NCI-H187 treated with DMSO at 0.1 percent for 48 hours (cell line): ENCODE results near the gene ZNF618.

ENCODE experiments used
- DNase-seq: peaks from one replicate; lab custom pipeline; 2025; lab: John Stamatoyannopoulos, UW

The ZNF618 gene

DNA sequence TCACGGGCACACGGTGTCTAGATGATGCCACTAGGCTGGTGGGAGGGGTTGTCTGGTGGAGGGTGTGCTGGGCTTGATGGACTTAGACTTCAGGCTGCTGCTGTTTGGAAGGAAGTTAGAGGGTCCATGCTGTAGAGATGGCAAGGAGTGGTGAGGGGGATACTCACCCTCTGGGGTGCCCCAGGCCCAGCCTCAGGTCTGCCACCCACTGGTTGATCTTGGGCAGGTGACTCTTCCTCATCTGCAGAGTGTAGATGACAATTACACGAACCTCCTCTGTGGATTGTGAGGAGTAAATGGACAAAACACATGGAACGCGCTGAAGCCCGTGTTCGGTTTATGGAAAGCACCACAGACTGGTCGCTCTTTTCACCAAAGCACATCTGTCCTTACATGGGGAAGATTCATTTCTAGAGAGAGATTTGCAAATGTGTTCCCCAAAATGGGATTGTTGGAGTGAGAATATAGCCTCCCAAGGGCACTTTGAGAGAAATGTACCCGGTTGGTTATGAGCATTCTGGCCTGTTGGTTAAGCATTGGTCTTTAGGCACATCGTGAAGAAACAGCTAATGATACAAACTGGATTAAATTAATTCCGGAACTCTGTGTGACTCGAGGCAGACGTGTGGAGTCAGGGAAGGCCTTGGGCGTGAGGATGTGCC lies 58.2 kb downstream of the ZNF618 start:
- no peak for DNase-seq

- no peak for DNase-seq
Observed at GRCh38 chr9:113934829-113935676, 58.9 kb downstream of the ZNF618 start.

GRCh38 chr9:113935677-113936380 lies 59.7 kb downstream of the ZNF618 start:
- DNase-seq, result no peak

DNA sequence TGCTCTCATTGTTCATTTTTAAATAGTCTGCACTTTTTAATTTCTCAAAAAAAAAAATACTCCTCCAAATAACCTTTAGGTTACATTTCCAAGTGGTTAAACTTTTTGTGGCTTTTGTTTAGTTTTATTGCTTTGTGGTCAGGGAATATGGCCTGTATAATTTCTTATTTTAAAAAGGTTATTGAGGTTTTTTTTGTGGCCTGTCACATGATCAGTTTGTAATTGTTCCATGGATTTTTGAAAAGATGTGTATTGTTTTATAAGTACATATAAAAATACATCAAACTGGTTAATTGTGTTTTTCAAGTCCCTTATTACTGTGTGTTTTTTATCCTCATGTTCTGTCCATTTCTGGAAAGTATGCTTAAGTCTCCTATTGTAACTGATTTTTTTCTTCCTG lies 64.0 kb downstream of the ZNF618 start:
- DNase-seq, result no peak

GRCh38 chr9:113941056-113941455 lies 64.9 kb downstream of the ZNF618 start:
- no peak for DNase-seq

DNA sequence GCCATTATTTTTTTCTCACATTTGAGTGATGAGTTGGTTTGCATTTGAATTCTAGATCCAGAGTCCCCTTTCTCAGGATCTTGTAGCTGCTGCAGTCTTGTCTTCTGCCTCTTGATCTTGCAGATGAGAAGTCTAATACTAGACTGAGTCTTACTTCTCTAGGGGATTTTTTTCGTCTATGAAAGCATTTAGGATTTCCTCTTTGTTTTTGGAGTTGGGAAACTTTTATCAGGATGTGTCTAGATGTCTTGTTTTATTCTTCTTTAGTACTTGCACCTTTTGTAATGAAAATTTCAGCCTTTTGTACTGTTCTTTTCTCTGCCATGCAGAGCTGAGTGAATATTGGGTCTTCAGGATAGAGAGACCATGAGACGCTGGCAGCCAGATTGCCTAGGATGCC lies 65.4 kb downstream of the ZNF618 start:
- no peak for DNase-seq

- DNase-seq, result no peak
Observed at GRCh38 chr9:113943112-113944009, 67.3 kb downstream of the ZNF618 start.

DNA sequence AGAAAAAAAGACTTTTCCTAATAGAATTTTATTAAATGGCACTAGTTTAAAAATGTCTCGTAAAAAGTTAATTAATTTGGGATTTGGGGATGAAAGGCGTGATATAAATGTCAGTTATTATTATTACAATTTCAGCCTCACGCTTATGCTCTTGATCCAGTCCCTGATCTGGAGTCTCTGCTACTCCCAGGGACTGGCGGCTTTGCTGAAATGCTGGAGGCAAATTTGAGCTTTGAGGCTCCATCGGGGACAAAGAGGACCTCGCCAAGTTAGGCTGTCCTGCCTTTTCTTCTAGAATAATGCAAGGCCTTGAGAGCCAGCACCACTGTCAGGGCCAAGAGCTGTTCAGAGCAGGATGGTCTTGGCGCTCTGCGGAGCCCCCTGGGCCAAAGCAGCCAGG lies 69.7 kb downstream of the ZNF618 start:
- DNase-seq, result no peak

DNA sequence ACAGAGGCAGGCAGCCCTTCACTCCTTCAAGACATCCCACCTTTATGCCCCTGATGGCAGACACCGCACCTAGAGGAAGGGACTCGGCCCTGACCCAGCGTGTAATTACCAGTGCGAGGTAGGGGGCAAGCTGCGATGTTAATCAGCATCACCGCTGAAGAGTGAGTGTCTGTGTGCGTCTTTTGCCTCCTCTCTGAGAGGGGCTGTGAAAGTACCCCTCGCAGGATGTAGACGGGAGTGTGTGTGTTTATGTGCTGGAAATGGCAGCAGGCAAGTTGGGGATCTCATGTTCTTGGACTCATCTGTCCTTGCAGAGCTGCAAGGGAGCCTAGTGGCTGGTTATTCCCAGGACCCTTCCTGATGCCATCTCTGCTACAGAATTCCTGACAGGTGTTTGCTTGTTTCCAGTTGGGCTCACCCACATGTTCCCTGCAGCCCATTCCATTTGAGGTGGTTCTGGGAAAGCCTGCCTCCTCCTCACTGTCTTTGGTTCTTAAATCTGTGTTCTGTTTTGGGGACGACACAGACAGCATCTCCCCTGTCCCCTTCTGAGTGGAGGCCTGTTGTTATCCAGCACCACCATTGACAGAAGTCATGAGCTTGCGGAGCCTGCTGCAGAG lies 70.5 kb downstream of the ZNF618 start:
- DNase-seq, result no peak

- DNase-seq, result no peak
Observed at GRCh38 chr9:113947941-113948340, 71.8 kb downstream of the ZNF618 start.

- no peak for DNase-seq
Observed at GRCh38 chr9:113948891-113949570, 72.9 kb downstream of the ZNF618 start.

GRCh38 chr9:113949571-113950078 lies 73.5 kb downstream of the ZNF618 start:
- DNase-seq, result no peak

DNA sequence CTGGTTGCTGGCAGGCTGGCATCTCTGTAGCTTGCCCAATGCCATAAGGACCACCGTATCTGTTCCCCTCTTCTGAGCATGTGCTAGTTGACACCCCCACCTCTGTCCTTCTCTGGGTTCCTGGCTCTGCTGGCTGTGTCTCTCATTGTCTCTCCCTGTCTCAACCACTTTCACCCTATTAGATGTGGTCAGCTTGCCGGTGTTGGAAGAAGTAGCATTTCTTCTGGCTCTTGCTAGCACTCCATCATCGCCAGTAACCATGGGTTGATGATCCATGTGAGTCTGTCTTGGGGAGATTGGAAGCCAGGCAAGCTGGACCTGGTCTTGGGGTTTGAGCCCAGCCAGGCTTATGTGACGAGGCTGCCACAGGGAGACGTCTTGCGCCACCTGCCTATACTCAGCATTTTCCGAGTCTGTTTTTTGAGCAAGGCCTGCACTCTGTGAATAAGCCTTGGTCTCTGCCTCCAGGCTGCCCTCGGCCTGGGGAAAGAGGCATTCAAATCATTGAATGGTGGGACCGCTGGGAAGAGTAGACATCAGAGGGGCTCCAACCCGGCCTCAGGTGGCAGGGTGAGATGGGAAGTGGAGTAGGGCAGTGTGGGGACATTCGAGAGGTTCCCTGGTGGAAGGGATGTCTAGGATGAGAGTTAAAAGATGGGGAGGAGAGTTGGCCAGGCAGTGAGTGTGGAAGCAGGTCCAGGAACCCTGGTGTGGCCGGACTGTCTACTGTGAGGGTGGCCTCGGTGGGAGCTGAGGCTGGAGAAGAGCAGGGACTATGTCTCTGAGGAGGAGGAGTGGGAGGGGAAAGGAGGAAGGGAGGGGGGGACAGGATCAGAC lies 74.3 kb downstream of the ZNF618 start:
- no peak for DNase-seq

DNA sequence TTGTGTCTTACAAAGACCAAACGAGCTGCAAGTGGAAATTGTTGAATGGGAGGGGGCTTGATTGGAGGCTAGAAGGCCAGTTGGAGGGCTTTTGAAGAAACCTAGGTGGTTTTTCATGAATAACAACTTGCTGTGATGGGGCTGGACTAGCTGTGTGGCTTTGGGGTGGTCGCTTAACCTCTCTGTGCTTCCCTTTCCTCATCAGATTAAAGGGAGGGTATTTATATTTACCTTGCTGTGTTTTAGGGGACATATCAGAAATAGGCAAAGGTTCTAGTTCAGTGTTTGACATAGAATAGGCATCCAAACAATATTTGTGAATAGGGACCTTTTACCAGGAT lies 74.9 kb downstream of the ZNF618 start:
- DNase-seq, result no peak

GRCh38 chr9:113952676-113953075 lies 76.6 kb downstream of the ZNF618 start:
- DNase-seq, result no peak

DNA sequence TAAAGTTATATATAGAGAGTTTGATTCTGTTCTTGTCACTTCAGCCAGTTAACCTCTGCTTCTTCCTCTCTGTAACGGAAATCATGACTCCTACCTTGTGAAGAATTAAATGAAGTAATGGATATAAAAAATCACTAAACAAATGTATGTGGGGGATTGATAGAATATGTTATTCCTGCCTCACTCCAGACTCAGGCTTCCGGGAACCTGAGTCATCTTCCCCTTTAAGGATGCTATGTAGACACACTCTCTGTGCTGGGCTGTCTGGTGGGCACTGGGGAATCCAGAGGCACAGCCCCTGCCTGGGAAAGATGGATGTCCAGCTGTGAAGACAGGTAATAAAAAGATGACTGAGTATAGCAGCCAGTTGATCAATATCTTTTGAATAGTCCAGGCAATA lies 77.4 kb downstream of the ZNF618 start:
- no peak for DNase-seq

- DNase-seq, result no peak
Observed at GRCh38 chr9:113954591-113954990, 78.5 kb downstream of the ZNF618 start.

DNA sequence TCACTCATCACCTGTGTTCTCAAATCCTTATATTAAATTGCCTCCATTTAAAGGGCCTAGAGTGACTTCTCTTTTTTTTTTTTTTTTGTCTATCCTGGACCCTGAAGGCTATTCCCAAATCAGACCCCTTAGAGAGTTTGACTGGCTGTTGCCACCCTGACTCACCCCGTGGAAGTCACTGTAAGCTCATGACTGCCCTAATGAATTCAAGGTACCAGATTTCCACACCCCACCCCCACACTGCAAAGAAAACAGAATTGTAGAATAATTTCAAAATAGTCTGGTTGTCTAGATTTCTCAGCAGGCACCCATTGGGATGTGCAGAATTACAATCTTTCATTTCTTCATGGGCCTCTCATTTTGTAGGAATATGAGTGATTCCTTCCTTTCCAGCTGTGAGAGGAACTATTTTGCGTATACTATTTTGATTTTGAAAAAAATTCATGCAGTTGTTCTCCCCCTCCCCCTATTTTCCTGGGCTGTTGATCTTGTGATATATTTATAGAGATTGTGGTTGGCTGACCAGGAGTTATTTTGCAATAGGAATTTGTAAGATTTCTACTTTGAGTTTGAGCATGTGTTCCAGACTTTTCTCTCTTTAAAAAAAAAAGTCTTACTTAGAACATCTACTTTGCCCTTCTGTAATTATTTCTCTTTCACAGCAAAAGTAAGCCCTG lies 79.1 kb downstream of the ZNF618 start:
- DNase-seq, result no peak

DNA sequence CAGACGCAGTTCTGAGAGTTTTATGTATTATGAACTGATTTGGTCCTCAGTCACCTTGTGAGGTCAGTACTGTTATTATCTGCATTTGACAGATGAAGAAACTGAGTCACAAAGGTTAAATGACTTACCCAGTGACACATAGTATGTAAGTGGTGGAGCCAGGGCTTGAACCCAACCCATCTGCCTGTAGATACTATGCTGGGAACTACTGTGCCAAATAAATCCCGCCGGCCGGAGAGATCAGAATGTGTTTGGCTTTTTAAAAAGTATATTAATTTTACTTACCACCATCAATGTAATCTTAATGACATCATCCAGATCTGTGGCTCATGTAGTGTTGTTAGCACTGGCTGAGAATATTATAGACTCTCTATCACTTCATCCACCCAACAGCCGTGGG lies 80.8 kb downstream of the ZNF618 start:
- DNase-seq, result no peak
